Liver (tissue), 9 donors: ENCODE results near the gene KIFC3. TPM values are rescaled to one million over a fixed set of nuclear protein-coding genes. Genes with fewer than 3 reads are reported as not detected.

Source experiments
- DNase-seq: peaks from one replicate; pipeline ENCODE4 v3.0.0-alpha.2; 2017; ENCODE audit warnings: low spot score
- H3K27ac ChIP-seq, 2 donors: one replicate each; pipeline ENCODE4 v1.7.0; 2013; ENCODE audit warnings: inconsistent platforms in 2 of 2, low read length in 2 of 2, control low read depth in 1 of 2, low read depth in 1 of 2, mild to moderate bottlenecking in 1 of 2
- H3K27me3 ChIP-seq, 4 donors: one replicate each; pipeline versions ENCODE4 v1.6.1 to v1.7.0; 2013; ENCODE audit warnings: low read length in 3 of 4, inconsistent platforms in 1 of 4, mild to moderate bottlenecking in 1 of 4, moderate library complexity in 1 of 4; ENCODE audit not compliant: control insufficient read depth in 4 of 4, insufficient read depth in 4 of 4
- H3K36me3 ChIP-seq, 4 donors: one replicate each; pipeline versions ENCODE4 v1.6.1 to v1.7.0; 2013; ENCODE audit warnings: low read length in 3 of 4, mild to moderate bottlenecking in 3 of 4, low read depth in 1 of 4, moderate library complexity in 1 of 4; ENCODE audit not compliant: control insufficient read depth in 4 of 4, insufficient read depth in 3 of 4
- H3K4me1 ChIP-seq, 4 donors: one replicate each; pipeline versions ENCODE4 v1.6.1 to v1.7.0; 2013; ENCODE audit warnings: low read length in 3 of 4, mild to moderate bottlenecking in 3 of 4, moderate library complexity in 1 of 4; ENCODE audit not compliant: control insufficient read depth in 4 of 4, insufficient read depth in 4 of 4
- H3K4me3 ChIP-seq, 3 donors: one replicate each; pipeline versions ENCODE4 v1.6.1 to v1.7.0; 2013; ENCODE audit warnings: low read length in 3 of 3, control low read depth in 1 of 3, low read depth in 1 of 3, mild to moderate bottlenecking in 1 of 3
- H3K9ac ChIP-seq, 2 donors: one replicate each; pipeline ENCODE4 v1.7.0; 2013; ENCODE audit warnings: low read length in 2 of 2, mild to moderate bottlenecking in 2 of 2, moderate library complexity in 2 of 2, control low read depth in 1 of 2, low read depth in 1 of 2
- H3K9me3 ChIP-seq, 4 donors: one replicate each; pipeline versions ENCODE4 v1.6.1 to v1.7.0; 2013; ENCODE audit warnings: low read length in 3 of 4; ENCODE audit not compliant: control insufficient read depth in 4 of 4
- ATF3 ChIP-seq: IDR thresholded peaks from 2 replicates; pipeline ENCODE4 v1.6.1; 2016; ENCODE audit warnings: antibody characterized with exemption
- CTCF ChIP-seq: fragments of 150-350 bp; IDR thresholded peaks from 2 replicates; pipeline ENCODE4 v1.5.1; 2017; ENCODE audit warnings: improper control_type of control experiment, low read depth, low read length; ENCODE audit not compliant: missing input control
- EGR1 ChIP-seq, 2 donors: IDR thresholded peaks; 2 replicates each; pipeline ENCODE4 v1.6.1; 2016 to 2018; ENCODE audit warnings: antibody characterized with exemption in 2 of 2, low read depth in 2 of 2
- FOXA1 ChIP-seq: IDR thresholded peaks from 2 replicates; pipeline ENCODE4 v1.6.1; 2016; ENCODE audit warnings: antibody characterized with exemption
- FOXA2 ChIP-seq: IDR thresholded peaks from 2 replicates; pipeline ENCODE4 v1.6.1; 2016; ENCODE audit warnings: antibody characterized with exemption
- GABPA ChIP-seq, 2 donors: IDR thresholded peaks in 1 of 2; conservative IDR thresholded peaks in 1 of 2; 2 replicates each; pipeline ENCODE4 v1.6.1; 2016; ENCODE audit warnings: antibody characterized with exemption in 2 of 2, mild to moderate bottlenecking in 1 of 2, moderate library complexity in 1 of 2
- HNF4A ChIP-seq, 2 donors: conservative IDR thresholded peaks; 2 replicates each; pipeline ENCODE4 v1.6.1; 2016; ENCODE audit warnings: antibody characterized with exemption in 2 of 2, mild to moderate bottlenecking in 2 of 2
- HNF4G ChIP-seq: IDR thresholded peaks from 2 replicates; pipeline ENCODE4 v1.6.1; 2016; ENCODE audit warnings: antibody characterized with exemption
- JUND ChIP-seq, 2 donors: IDR thresholded peaks; 2 replicates each; pipeline ENCODE4 v1.6.1; 2016; ENCODE audit warnings: antibody characterized with exemption in 2 of 2
- NR2F2 ChIP-seq: IDR thresholded peaks from 2 replicates; pipeline ENCODE4 v1.6.1; 2016; ENCODE audit warnings: antibody characterized with exemption
- RAD21 ChIP-seq, 2 donors: IDR thresholded peaks; 2 replicates each; pipeline ENCODE4 v1.6.1; 2016; ENCODE audit warnings: antibody characterized with exemption in 2 of 2, mild to moderate bottlenecking in 2 of 2
- REST ChIP-seq: IDR thresholded peaks from 2 replicates; pipeline ENCODE4 v1.6.1; 2016; ENCODE audit warnings: antibody characterized with exemption, mild to moderate bottlenecking
- RXRA ChIP-seq, 2 donors: IDR thresholded peaks; 2 replicates each; pipeline ENCODE4 v1.6.1; 2017 to 2018; ENCODE audit warnings: antibody characterized with exemption in 2 of 2, mild to moderate bottlenecking in 1 of 2
- SP1 ChIP-seq: IDR thresholded peaks from 2 replicates; pipeline ENCODE4 v1.6.1; 2018; ENCODE audit warnings: antibody characterized with exemption, mild to moderate bottlenecking
- TAF1 ChIP-seq: conservative IDR thresholded peaks from 2 replicates; pipeline ENCODE4 v1.6.1; 2016; ENCODE audit warnings: antibody characterized with exemption, mild to moderate bottlenecking
- YY1 ChIP-seq: IDR thresholded peaks from 2 replicates; pipeline ENCODE4 v1.6.1; 2016; ENCODE audit warnings: antibody characterized with exemption, mild to moderate bottlenecking
- WGBS: extraction: QIAGEN DNeasy Blood & Tissue Kit; methylation state at CpG from one replicate; pipeline ENCODE4 v1.1.7; 2013; 5-methylcytosine and 5-hydroxymethylcytosine counted together
- polyA plus RNA-seq, 2 donors: library from polyadenylated mRNA; stranded (reverse) in 1 of 2; unstranded in 1 of 2; fragments of 200-250 nt in 1 of 2; fragments of >200 nt in 1 of 2; fragmentation: Nextera tagmentation in 1 of 2; extraction: Ambion mirVana in 1 of 2; gene quantifications; one replicate each; pipeline versions ENCODE4 v1.2.1 to v1.2.3, GENCODE V29; 2013 to 2015
- total RNA-seq, 2 donors: library from RNA; depleted of rRNA; stranded (reverse); fragments of >200 nt; gene quantifications; one replicate each; pipeline ENCODE4 v1.2.3, GENCODE V29; 2014
- TF ChIP-seq, protein P1 (sequence below): IDR thresholded peaks from 2 replicates; pipeline ENCODE4 v1.6.1; 2016; ENCODE audit warnings: antibody characterized with exemption
- TF ChIP-seq, protein P2 (sequence below): IDR thresholded peaks from 2 replicates; pipeline ENCODE4 v1.6.1; 2016; ENCODE audit warnings: antibody characterized with exemption
- donor health status: healthy.
- donor health status: healthy.
- donor health status: healthy.
- donor health status: healthy.
- donor health status: healthy.

KIFC3 gene
- total and polyA plus RNA-seq, 4 donors = 16.5 to 103 (median 27.4) TPM

- Histone ChIP-seq H3K4me1 (peaks cover 6 to 12% (median 8%) of the 10 kb centered on the region in 4 donors), H3K27ac (no peak overlapping the region), H3K4me3 (no peak overlapping the region), H3K27me3 (no peaks in the 10 kb centered on the region), H3K9me3 (no peaks in the 10 kb centered on the region), H3K36me3 (no peaks in the 10 kb centered on the region), H3K9ac (no peak overlapping the region)
- 93% methylated on average over 3 of the region's 3 CpGs for WGBS
- no peak for TF ChIP-seq TAF1
- TF ChIP-seq HNF4G = no peak
- TF ChIP-seq FOXA1 = no peak
- TF ChIP-seq, protein P1, sequence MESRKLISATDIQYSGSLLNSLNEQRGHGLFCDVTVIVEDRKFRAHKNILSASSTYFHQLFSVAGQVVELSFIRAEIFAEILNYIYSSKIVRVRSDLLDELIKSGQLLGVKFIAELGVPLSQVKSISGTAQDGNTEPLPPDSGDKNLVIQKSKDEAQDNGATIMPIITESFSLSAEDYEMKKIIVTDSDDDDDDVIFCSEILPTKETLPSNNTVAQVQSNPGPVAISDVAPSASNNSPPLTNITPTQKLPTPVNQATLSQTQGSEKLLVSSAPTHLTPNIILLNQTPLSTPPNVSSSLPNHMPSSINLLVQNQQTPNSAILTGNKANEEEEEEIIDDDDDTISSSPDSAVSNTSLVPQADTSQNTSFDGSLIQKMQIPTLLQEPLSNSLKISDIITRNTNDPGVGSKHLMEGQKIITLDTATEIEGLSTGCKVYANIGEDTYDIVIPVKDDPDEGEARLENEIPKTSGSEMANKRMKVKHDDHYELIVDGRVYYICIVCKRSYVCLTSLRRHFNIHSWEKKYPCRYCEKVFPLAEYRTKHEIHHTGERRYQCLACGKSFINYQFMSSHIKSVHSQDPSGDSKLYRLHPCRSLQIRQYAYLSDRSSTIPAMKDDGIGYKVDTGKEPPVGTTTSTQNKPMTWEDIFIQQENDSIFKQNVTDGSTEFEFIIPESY = no peak
- TF ChIP-seq HNF4A (conservative IDR thresholded peaks at IDR 0.05) = no peak
- TF ChIP-seq YY1 = no peak
- no peak for TF ChIP-seq REST
- no peak for TF ChIP-seq EGR1 (IDR thresholded peaks at IDR 0.05; ENCODE audit: low read depth in 2 of 2)
- no peak for TF ChIP-seq NR2F2
- TF ChIP-seq CTCF = no peak
- no peak for TF ChIP-seq JUND (IDR thresholded peaks at IDR 0.05)
- no peak for TF ChIP-seq FOXA2
- no peak for TF ChIP-seq RAD21 (IDR thresholded peaks at IDR 0.05)
- TF ChIP-seq SP1 = no peak
- TF ChIP-seq RXRA (IDR thresholded peaks at IDR 0.05) = no peak
- no peak for TF ChIP-seq GABPA (IDR thresholded peaks at IDR 0.05 in 1 of 2, conservative IDR thresholded peaks at IDR 0.05 in 1 of 2)
- TF ChIP-seq ATF3 = no peak
- TF ChIP-seq, protein P2, sequence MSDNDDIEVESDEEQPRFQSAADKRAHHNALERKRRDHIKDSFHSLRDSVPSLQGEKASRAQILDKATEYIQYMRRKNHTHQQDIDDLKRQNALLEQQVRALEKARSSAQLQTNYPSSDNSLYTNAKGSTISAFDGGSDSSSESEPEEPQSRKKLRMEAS = no peak
- no peak for DNase-seq
Observed at GRCh38 chr16:57814896-57815295, 12.6 kb upstream of the KIFC3 start.
